Colonic mucosa (tissue), 4 donors: ENCODE measurements around the gene CKAP5. TPM values are rescaled to one million over a fixed set of nuclear protein-coding genes. Genes with fewer than 3 reads are reported as not detected.

ENCODE experiments used
- DNase-seq: peaks from one replicate; pipeline ENCODE4 v3.0.0-alpha.2; 2020
- H3K27ac ChIP-seq: fragments of 200-600 bp; one replicate; pipeline ENCODE4 v1.8.0; 2021
- H3K27me3 ChIP-seq: fragments of 200-600 bp; one replicate; pipeline ENCODE4 v1.8.0; 2021
- H3K36me3 ChIP-seq: fragments of 200-600 bp; one replicate; pipeline ENCODE4 v1.8.0; 2021
- H3K4me1 ChIP-seq: fragments of 200-600 bp; one replicate; pipeline ENCODE4 v1.8.0; 2021; ENCODE audit warnings: mild to moderate bottlenecking
- H3K4me3 ChIP-seq: fragments of 200-600 bp; one replicate; pipeline ENCODE4 v1.8.0; 2021
- H3K9ac ChIP-seq, 2 donors: one replicate each; pipeline ENCODE4 v1.7.0; 2013; ENCODE audit warnings: control low read depth in 2 of 2, low read depth in 2 of 2, low read length in 2 of 2
- H3K9me3 ChIP-seq: fragments of 200-600 bp; one replicate; pipeline ENCODE4 v1.8.0; 2021
- intact Hi-C: fragments of 100-400 bp; cut with DNase I; formaldehyde crosslinking; loops from one replicate; pipeline ENCODE4 v1.14.1; 2022
- total RNA-seq, 2 donors: library from RNA; stranded (reverse); fragmentation: NEBNext Ultra II Directional in 1 of 2; extraction: Animal tissue kit (Norgen Biotek cat#: 25700) in 1 of 2; gene quantifications; one replicate each; pipeline ENCODE4 v1.2.1, GENCODE V29; 2021
- TF ChIP-seq, protein P1 (sequence below): fragments of 200-600 bp; IDR thresholded peaks from one replicate; pipeline ENCODE4 v1.8.0; 2022; ENCODE audit warnings: antibody characterized with exemption, mild to moderate bottlenecking
- donor health status: healthy.
- donor health status: DM: no; HTN: no; CAD: no.
- donor health status: DM: no; HTN: no; CAD: no.

The CKAP5 gene
- total RNA-seq, 2 donors from 2014 or later, result 71.2 to 105 TPM

DNA sequence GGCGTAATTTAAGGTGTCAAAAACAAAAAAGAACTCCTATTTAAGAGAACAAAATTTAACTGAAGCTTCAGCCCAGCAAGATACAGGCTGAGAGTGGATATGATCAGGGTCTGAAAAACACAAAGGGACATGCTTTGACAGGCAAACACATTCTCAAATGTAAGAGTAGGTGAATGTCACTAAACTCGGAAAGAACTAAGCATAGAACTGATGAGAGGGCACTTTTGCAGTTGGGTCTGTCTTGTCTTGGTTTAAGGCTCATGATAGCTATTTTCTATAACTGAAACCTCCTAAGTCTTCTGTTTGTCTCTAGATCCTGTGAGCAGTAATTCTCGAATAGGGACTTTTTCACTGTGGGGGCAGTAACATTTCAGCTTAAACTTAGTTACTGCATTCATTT lies 100.1 kb downstream of the CKAP5 start:
- DNase-seq, result no peak
- Histone ChIP-seq H3K27me3 (no peaks in the 10 kb centered on the region), H3K4me3 (no peak overlapping the region), H3K27ac (no peak overlapping the region), H3K36me3 (peaks cover 5% of the 10 kb centered on the region), H3K9ac (no peak overlapping the region), H3K9me3 (no peaks in the 10 kb centered on the region), H3K4me1 (no peaks in the 10 kb centered on the region)
- TF ChIP-seq, protein P1, sequence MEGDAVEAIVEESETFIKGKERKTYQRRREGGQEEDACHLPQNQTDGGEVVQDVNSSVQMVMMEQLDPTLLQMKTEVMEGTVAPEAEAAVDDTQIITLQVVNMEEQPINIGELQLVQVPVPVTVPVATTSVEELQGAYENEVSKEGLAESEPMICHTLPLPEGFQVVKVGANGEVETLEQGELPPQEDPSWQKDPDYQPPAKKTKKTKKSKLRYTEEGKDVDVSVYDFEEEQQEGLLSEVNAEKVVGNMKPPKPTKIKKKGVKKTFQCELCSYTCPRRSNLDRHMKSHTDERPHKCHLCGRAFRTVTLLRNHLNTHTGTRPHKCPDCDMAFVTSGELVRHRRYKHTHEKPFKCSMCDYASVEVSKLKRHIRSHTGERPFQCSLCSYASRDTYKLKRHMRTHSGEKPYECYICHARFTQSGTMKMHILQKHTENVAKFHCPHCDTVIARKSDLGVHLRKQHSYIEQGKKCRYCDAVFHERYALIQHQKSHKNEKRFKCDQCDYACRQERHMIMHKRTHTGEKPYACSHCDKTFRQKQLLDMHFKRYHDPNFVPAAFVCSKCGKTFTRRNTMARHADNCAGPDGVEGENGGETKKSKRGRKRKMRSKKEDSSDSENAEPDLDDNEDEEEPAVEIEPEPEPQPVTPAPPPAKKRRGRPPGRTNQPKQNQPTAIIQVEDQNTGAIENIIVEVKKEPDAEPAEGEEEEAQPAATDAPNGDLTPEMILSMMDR, result no peak
- intact Hi-C loops, result no loop called here

DNA sequence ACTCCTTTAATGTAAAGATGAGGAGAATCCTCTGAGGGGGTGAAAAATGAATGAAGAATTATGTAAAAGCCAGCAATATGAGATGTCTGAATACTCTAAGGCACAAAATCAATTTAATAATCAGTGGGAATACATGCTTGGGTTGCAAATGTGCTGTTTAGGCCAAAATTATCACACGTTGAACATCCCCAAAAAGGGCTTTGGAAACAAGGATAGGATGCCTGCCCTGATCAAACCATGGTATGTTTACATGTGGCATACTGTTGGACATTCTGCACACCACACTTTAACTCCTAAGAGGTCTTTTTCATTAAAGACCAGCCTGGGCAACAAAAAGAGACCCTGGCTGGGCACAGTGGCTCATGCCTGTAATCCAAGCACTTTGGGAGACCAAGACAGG lies 100.8 kb downstream of the CKAP5 start:
- TF ChIP-seq, protein P1, result no peak
- Histone ChIP-seq H3K4me1 (no peaks in the 10 kb centered on the region), H3K9ac (no peak overlapping the region), H3K36me3 (peaks cover 5% of the 10 kb centered on the region), H3K27me3 (no peaks in the 10 kb centered on the region), H3K27ac (no peak overlapping the region), H3K9me3 (no peaks in the 10 kb centered on the region), H3K4me3 (no peak overlapping the region)
- intact Hi-C loops, result no loop called here
- DNase-seq, result no peak

DNA sequence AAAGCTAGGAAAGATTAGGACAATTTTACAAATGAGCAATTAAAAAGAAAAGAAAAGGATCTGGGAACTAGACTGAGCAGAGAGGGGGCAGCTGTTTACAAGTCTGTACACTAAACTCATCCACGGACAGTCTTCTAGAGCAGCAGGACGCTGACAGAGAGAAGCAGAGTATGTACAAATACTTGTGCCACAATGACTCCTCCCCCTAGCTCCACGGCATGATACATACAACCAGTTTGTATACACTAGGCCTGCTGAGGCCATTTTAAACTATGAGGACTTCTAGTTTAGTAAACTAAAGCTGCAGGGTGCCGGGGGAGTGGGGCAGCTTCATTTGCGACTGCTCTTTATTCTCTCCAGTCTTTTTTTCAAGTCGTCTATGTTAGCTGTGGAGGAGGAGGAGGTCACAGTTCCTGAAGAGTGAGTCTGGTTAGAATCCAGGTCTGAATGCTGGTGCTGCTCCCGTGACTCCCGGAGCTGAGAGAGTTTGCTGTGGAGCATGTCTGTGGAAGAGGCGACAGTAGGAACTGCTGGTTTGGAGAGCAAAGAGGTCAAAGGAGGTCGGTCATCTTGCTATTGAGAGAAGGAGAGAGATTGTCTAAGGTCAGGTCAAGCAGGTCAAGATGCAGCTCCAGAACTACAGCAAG lies 102.3 kb downstream of the CKAP5 start:
- H3K27me3 ChIP-seq, result no peaks in the 10 kb centered on the region
- H3K36me3 ChIP-seq, result peaks cover 5% of the 10 kb centered on the region
- H3K4me3 ChIP-seq, result no peak overlapping the region
- no peak for DNase-seq
- intact Hi-C loops, result no loop called here
- H3K27ac ChIP-seq, result no peak overlapping the region
- TF ChIP-seq, protein P1, result no peak
- no peaks in the 10 kb centered on the region for H3K4me1 ChIP-seq
- no peak overlapping the region for H3K9ac ChIP-seq
- no peaks in the 10 kb centered on the region for H3K9me3 ChIP-seq

GRCh38 chr11:46743043-46743442 lies 103.0 kb downstream of the CKAP5 start:
- DNase-seq, result no peak
- H3K36me3 ChIP-seq, result peaks cover under 1% of the 10 kb centered on the region
- TF ChIP-seq, protein P1, result no peak
- intact Hi-C loops, result no loop called here
- no peak overlapping the region for H3K27ac ChIP-seq
- H3K4me1 ChIP-seq, result no peaks in the 10 kb centered on the region
- no peak overlapping the region for H3K4me3 ChIP-seq
- no peaks in the 10 kb centered on the region for H3K9me3 ChIP-seq
- H3K27me3 ChIP-seq, result no peaks in the 10 kb centered on the region
- H3K9ac ChIP-seq, result no peak overlapping the region

GRCh38 chr11:46741600-46742484 lies 104.2 kb downstream of the CKAP5 start:
- Histone ChIP-seq H3K27me3 (no peaks in the 10 kb centered on the region), H3K27ac (no peak overlapping the region), H3K4me1 (no peaks in the 10 kb centered on the region), H3K9me3 (no peaks in the 10 kb centered on the region), H3K36me3 (no peaks in the 10 kb centered on the region), H3K9ac (no peak overlapping the region), H3K4me3 (no peak overlapping the region)
- no peak for DNase-seq
- TF ChIP-seq, protein P1, result no peak
- intact Hi-C loops, result no loop called here
